ENCODE measurements around the gene KIF25.

Gene KIF25

GRCh38 chr6:168039301-168039700 lies 41.8 kb downstream of the KIF25 start:
- no peak for DNase-seq

- DNase-seq: no peak
Observed at GRCh38 chr6:168039849-168040248, 42.4 kb downstream of the KIF25 start.

DNA sequence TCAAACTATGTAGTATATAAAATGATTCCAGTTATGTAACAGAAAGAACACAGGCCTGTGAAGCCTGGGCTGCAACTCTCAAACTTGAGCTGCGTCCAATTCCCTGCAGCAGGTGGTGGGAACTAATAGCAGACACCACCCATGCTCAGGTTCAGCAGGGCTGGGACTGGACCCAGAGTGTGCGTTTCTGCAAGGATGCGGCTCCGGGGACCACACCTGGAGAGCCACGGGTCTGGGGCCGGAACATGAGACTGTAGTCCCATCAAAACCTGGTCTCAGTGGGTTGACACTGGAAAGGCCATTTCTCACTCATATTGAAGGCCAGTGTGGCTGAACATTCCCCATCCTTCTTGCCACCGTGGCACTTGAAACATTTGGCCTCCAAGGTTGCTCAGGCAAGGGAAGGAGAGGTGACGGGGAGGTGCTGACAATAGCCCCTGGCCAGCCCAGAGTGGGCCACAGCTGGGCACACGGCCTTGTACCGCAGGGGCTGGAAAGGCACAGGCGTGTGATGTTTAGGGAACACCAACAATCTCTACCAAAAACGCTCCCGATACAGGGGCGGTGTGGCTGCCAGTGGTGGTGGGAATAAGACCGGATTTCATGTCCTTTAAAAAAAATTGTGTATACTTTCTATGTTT lies 43.5 kb downstream of the KIF25 start:
- DNase-seq: no peak

DNA sequence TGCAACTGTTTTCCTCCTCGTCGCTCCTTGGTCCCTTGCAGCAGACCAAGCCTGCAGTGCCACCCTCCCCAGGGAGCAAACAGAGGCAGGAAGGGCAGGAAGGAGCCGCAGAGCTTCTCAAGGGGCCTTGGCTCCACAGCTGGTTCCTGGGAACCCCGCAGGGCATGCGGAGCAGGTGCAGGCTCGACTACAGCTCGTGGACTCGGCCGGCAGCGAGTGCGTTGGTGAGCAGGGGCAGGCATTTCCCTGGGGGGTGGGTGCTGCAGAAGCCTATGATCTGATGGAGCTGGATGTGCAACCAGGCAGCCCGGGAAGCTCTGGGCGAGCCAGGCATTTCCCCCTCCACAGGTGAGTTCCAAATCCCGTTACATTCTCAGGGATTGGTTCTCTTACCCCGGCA lies 44.5 kb downstream of the KIF25 start:
- DNase-seq: no peak

- DNase-seq: no peak
Observed at GRCh38 chr6:168042426-168043192, 45.1 kb downstream of the KIF25 start.

- no peak for DNase-seq
Observed at GRCh38 chr6:168043193-168043847, 45.8 kb downstream of the KIF25 start.

DNA sequence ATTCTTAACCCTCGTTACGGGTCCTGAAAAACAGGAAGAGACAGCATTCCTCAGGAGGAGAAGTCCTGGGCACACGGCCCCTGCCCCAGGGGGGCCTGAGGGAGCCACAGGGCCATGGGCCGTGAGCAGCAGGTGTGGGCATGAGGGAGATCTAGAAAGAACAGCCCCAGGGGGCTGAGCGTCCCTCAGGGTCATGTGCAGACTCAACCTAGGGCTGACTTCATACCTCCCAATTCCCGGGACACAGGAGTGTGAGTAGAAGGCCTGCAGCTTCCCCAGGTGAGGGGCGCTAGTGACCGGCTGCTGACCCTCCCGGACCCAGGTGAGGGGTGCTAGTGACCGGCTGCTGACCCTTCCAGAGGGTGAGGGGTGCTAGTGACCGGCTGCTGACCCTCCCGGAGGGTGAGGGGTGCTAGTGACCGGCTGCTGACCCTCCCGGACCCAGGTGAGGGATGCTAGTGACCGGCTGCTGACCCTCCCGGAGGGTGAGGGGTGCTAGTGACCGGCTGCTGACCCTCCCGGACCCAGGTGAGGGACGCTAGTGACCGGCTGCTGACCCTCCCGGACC lies 46.5 kb downstream of the KIF25 start:
- DNase-seq: no peak

- DNase-seq: no peak
Observed at GRCh38 chr6:168044521-168045130, 47.2 kb downstream of the KIF25 start.

- no peak for DNase-seq
Observed at GRCh38 chr6:168045141-168045691, 47.7 kb downstream of the KIF25 start.

DNA sequence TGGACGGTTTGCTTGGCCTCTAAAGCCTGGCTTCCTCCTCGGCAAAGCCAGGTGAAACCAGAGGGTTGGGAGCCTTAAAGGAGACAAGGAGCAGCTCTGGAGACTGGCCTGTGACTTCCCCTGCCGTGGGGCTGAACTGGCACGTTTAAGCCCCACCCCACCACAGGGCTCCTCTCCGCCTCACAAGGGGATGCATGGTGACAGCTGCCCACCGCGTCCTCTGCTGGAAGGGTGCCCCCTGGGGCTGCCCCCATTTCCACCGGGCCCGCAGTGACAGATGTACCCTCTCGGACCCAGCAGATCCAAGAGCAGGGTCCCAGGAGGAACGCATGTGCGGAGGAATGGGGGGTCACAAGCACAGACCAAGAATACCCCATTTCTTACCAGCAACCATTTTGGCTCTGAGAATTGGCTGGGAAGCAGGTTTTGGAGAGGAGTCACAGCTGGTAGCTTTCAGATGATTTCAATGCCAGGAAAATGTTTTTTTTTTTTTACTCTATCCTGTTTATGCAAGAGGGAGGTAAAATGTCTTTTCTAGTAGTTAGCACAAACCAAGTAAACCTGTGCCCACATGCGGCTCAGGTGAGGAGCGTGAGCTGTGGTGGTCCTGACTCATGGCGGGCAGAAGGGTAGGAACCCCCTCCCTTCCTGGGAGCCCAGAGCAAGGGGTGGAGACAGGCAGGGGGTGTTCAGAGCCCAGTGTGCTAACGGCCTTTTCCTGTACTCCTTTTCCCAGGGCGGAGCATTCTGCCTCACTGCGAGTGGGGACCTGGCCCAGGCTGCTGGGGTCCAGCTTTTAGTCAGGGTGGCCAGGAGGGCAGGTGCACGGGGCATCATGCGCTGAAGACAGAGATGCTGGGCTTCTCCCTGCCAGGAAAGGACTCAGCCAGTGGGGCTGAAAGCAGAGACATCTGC lies 48.5 kb downstream of the KIF25 start:
- no peak for DNase-seq

- no peak for DNase-seq
Observed at GRCh38 chr6:168046696-168047095, 49.2 kb downstream of the KIF25 start.

DNA sequence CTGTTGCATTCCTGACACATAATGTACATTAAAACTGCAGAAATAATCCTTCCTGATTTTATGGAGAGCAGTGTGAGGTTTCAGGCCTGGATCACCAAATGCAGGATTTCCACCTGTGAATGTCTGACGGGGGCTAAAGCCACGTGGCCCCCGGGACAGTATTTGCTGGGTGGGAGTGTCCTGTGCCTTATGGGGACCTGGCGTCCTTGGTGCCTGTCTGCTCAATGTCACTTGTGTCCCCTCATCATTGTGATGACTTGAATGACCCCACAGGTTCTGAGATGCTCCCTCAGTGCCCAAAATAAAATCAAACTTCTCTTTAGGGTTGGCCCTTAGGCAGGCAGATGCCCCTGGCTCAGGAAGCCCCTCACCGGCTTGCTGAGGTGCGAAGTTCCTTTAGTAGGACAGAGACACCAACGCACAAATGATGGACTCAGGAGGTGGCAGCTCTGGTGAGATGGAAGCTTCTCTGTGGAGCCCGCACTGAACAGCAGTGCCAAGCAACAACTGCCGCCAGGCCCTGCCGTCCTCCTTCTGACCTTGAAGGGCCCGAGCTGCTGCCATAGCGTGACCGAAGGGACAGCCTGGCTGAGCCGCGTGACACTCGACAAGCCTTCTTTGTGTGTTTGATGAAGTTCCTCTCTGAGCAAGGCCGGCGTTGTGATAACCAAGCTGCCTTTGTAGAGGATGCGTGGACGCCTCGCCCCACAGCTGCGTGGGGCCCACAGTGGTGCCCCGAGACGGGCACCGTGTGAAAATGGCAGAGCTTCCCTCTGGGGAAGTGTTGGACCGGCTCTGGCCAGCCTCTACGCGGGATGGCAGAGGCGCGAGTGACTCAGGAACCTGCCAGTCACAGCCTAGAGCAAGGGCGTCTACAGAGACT lies 50.6 kb downstream of the KIF25 start:
- DNase-seq: no peak

DNA sequence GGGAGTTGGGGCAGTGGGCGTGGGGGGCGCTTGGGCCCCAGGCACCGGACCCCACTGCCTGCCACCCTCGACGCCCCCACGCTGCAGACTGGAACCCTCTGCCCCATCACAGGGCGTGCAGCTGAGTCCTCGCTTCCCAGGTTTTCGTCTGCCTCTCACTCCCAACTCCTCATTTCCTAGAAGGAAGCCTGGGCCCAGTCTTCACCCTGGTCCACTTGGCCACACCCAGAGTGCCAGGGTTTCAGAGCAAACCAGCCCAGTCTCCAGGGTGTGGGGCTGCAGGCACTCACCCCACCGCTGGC lies 51.2 kb downstream of the KIF25 start:
- no peak for DNase-seq

- DNase-seq: no peak
Observed at GRCh38 chr6:168049277-168049676, 51.8 kb downstream of the KIF25 start.

- DNase-seq: no peak
Observed at GRCh38 chr6:168049706-168050224, 52.3 kb downstream of the KIF25 start.

- no peak for DNase-seq
Observed at GRCh38 chr6:168050225-168050880, 52.9 kb downstream of the KIF25 start.

GRCh38 chr6:168050881-168051586 lies 53.6 kb downstream of the KIF25 start:
- DNase-seq: no peak

GRCh38 chr6:168051648-168052047 lies 54.2 kb downstream of the KIF25 start:
- no peak for DNase-seq

DNA sequence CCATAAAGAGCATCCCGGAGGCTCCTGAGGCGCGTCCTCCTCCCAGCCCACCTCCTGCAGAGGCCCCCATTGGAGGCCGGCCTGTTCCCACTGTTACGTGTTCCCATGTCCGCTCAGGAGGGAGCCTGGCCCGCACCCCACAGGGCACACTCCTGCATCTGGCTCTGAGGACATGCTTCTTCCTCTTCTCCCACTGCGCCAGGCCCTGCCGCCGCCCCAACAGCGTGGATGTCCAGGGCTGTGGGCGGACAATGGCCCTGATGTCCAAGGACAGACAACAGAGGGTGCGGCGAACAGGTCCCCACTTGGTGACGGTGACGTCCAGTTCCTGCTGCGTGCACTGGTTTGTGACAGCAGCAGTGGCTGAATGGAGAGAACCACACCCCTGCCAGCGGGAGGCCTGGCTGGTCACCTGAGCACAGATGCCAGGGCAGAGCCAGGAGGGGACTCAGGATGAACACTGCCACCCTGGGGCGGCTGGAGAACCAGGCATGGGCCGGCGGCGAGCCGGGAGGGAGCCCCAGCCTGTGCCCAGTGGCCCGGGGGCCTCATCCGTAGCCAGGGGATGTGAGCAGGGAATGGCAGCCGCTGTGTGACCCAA lies 54.9 kb downstream of the KIF25 start:
- DNase-seq: no peak

Data from SHP77 (cell line).